H1 (cell line): ENCODE data around the gene RPGR. TPM values are rescaled to one million over a fixed set of nuclear protein-coding genes. Genes with fewer than 3 reads are reported as not detected.

Experiments
- CTCF ChIA-PET: fragments of 300-600 bp; sonication (Branson Sonifier 250); formaldehyde crosslinking; loops from one replicate; lab custom pipeline; 2021; ENCODE audit not compliant: partially characterized antibody; lab: Charles Lee
- POLR2A ChIA-PET: fragments of 300-600 bp; sonication (Branson Sonifier 250); formaldehyde crosslinking; loops from one replicate; lab custom pipeline; 2021; ENCODE audit warnings: inconsistent platforms; ENCODE audit not compliant: partially characterized antibody; lab: Charles Lee
- DNase-seq, 2 experiments: peaks; one replicate each; pipeline versions ENCODE4 v3.0.0 to v3.0.0-alpha.2; 2010 to 2022; ENCODE audit warnings: low spot score in 2 of 2, low read depth in 1 of 2, mixed read lengths in 1 of 2
- FAIRE-seq: peaks from 2 replicates; lab custom pipeline; 2011; peaks lifted over from hg19 to GRCh38; lab: Jason Lieb, UNC
- H2AFZ ChIP-seq: 2 replicates; pipeline ENCODE4 v1.8.1; 2012; ENCODE audit warnings: low read length, inconsistent platforms
- H2AK5ac ChIP-seq: 2 replicates; pipeline ENCODE4 v1.6.1; 2013; ENCODE audit warnings: low read depth, low read length
- H2BK120ac ChIP-seq: replicated peaks from 2 replicates; pipeline ENCODE3; 2013; ENCODE audit warnings: low read depth, low read length, inconsistent platforms
- H2BK12ac ChIP-seq: 2 replicates; pipeline ENCODE4 v1.6.1; 2013; ENCODE audit warnings: low read depth, low read length
- H2BK15ac ChIP-seq: 2 replicates; pipeline ENCODE4 v1.6.1; 2013; ENCODE audit warnings: low read length
- H2BK20ac ChIP-seq: 2 replicates; pipeline ENCODE4 v1.6.1; 2013; ENCODE audit warnings: low read length
- H2BK5ac ChIP-seq: 2 replicates; pipeline ENCODE4 v1.6.1; 2013; ENCODE audit warnings: low read depth, low read length
- H3K14ac ChIP-seq: 2 replicates; pipeline ENCODE4 v1.6.1; 2013; ENCODE audit warnings: inconsistent platforms; ENCODE audit not compliant: insufficient read length
- H3K18ac ChIP-seq: 2 replicates; pipeline ENCODE4 v1.6.1; 2013; ENCODE audit warnings: low read length; ENCODE audit errors: extremely low read depth
- H3K23ac ChIP-seq: 2 replicates; pipeline ENCODE4 v1.6.1; 2013; ENCODE audit warnings: inconsistent platforms; ENCODE audit not compliant: insufficient read length
- H3K23me2 ChIP-seq: 2 replicates; pipeline ENCODE4 v1.6.1; 2013; ENCODE audit warnings: low read depth, low read length
- H3K27ac ChIP-seq: 2 replicates; pipeline ENCODE4 v1.6.1; 2011; ENCODE audit warnings: low read depth, low read length, inconsistent platforms
- H3K27me3 ChIP-seq, 4 experiments: replicated peaks in 1 of 4; 1 replicate in 1 of 4; 2 replicates in 3 of 4; pipeline versions ENCODE4 v1.6.1 to v1.8.1; 2011 to 2013; ENCODE audit warnings: low read length in 3 of 4, mild to moderate bottlenecking in 3 of 4, inconsistent platforms in 2 of 4, mixed read lengths in 2 of 4, moderate library complexity in 1 of 4; ENCODE audit not compliant: control insufficient read depth in 3 of 4, insufficient read depth in 3 of 4; ENCODE audit errors: extremely low read depth in 1 of 4
- H3K36me3 ChIP-seq, 4 experiments: 2 replicates each; pipeline versions ENCODE4 v1.6.1 to v1.8.1; 2011 to 2013; ENCODE audit warnings: mild to moderate bottlenecking in 4 of 4, low read length in 3 of 4, moderate library complexity in 2 of 4, control low read depth in 1 of 4, inconsistent platforms in 1 of 4; ENCODE audit not compliant: insufficient read depth in 4 of 4, control insufficient read depth in 2 of 4
- H3K4ac ChIP-seq: replicated peaks from 2 replicates; pipeline ENCODE3; 2013; ENCODE audit warnings: low read length, low read depth, mixed read lengths, inconsistent platforms; ENCODE audit not compliant: insufficient read length
- H3K4me1 ChIP-seq, 4 experiments: replicated peaks in 1 of 4; 1 replicate in 1 of 4; 2 replicates in 3 of 4; pipeline versions ENCODE4 v1.6.1 to v1.8.1; 2011 to 2013; ENCODE audit warnings: low read length in 3 of 4, inconsistent platforms in 2 of 4, mixed read lengths in 1 of 4; ENCODE audit not compliant: insufficient read depth in 4 of 4, control insufficient read depth in 3 of 4
- H3K4me2 ChIP-seq, 2 experiments: 2 replicates each; pipeline versions ENCODE4 v1.6.1 to v1.8.1; 2011 to 2013; ENCODE audit warnings: low read depth in 2 of 2, low read length in 2 of 2, control low read depth in 1 of 2, inconsistent platforms in 1 of 2, mild to moderate bottlenecking in 1 of 2; ENCODE audit not compliant: insufficient read depth in 1 of 2
- H3K4me3 ChIP-seq, 4 experiments: fragments of 200-600, 300-600 bp in 1 of 4; sonication (generic), shearing (Covaris generic), sonication (Bioruptor Twin) in 1 of 4; 2 replicates each; pipeline versions ENCODE4 v1.5.1 to v1.8.1; 2011 to 2016; ENCODE audit warnings: low read length in 4 of 4, low read depth in 3 of 4, control low read depth in 2 of 4, inconsistent platforms in 2 of 4, mild to moderate bottlenecking in 2 of 4, mixed read lengths in 1 of 4, moderate library complexity in 1 of 4; ENCODE audit not compliant: insufficient read depth in 2 of 4; ENCODE audit errors: extremely low read depth in 1 of 4
- H3K56ac ChIP-seq: replicated peaks from 2 replicates; pipeline ENCODE3; 2013; ENCODE audit warnings: low read depth, mild to moderate bottlenecking, mixed read lengths, low read length, inconsistent platforms; ENCODE audit not compliant: insufficient read length
- H3K79me1 ChIP-seq: 2 replicates; pipeline ENCODE4 v1.6.1; 2013; ENCODE audit warnings: low read depth, low read length, control low read depth
- H3K79me2 ChIP-seq, 2 experiments: 2 replicates each; pipeline versions ENCODE4 v1.6.1 to v1.8.1; 2012 to 2013; ENCODE audit warnings: low read length in 2 of 2, mild to moderate bottlenecking in 2 of 2, inconsistent platforms in 1 of 2; ENCODE audit not compliant: insufficient read depth in 2 of 2, control insufficient read depth in 1 of 2
- H3K9ac ChIP-seq, 4 experiments: replicated peaks in 1 of 4; 1 replicate in 1 of 4; 2 replicates in 3 of 4; pipeline versions ENCODE4 v1.6.1 to v1.8.1; 2011 to 2013; ENCODE audit warnings: low read depth in 3 of 4, low read length in 3 of 4, control low read depth in 2 of 4, mild to moderate bottlenecking in 2 of 4, moderate library complexity in 2 of 4, inconsistent platforms in 1 of 4; ENCODE audit errors: extremely low read depth in 1 of 4
- H3K9me3 ChIP-seq, 2 experiments: 2 replicates each; pipeline versions ENCODE4 v1.6.1 to v1.8.1; 2012 to 2013; ENCODE audit warnings: mild to moderate bottlenecking in 2 of 2, moderate library complexity in 2 of 2, control low read depth in 1 of 2, inconsistent platforms in 1 of 2, low read depth in 1 of 2, low read length in 1 of 2, mixed read lengths in 1 of 2; ENCODE audit not compliant: insufficient read depth in 2 of 2
- H4K20me1 ChIP-seq, 2 experiments: replicated peaks in 1 of 2; 2 replicates each; pipeline versions ENCODE3 to v1.8.1; 2011 to 2013; ENCODE audit warnings: inconsistent platforms in 2 of 2, low read length in 2 of 2, mild to moderate bottlenecking in 1 of 2; ENCODE audit not compliant: insufficient read depth in 2 of 2, control insufficient read depth in 1 of 2
- H4K5ac ChIP-seq: 2 replicates; pipeline ENCODE4 v1.6.1; 2013; ENCODE audit warnings: low read length, low read depth, mixed read lengths, inconsistent platforms; ENCODE audit not compliant: insufficient read length
- H4K8ac ChIP-seq: 2 replicates; pipeline ENCODE4 v1.8.0; 2013; ENCODE audit warnings: mild to moderate bottlenecking, moderate library complexity, low read length, inconsistent platforms; ENCODE audit not compliant: insufficient read depth; ENCODE audit errors: extremely low read depth
- H4K91ac ChIP-seq: replicated peaks from 2 replicates; pipeline ENCODE3; 2013; ENCODE audit warnings: low read length, mixed read lengths, inconsistent platforms; ENCODE audit not compliant: insufficient read length
- CTBP2 ChIP-seq: IDR thresholded peaks from 2 replicates; pipeline ENCODE4 v1.7.0; 2011; ENCODE audit warnings: borderline replicate concordance, mild to moderate bottlenecking, moderate library complexity, mixed read lengths, low read length; ENCODE audit not compliant: insufficient read depth, insufficient read length
- KDM1A ChIP-seq: fragments of 200-600, 300-600 bp; sonication (generic); IDR thresholded peaks from 2 replicates; pipeline ENCODE4 v1.7.1; 2016; ENCODE audit warnings: mild to moderate bottlenecking, low read length, borderline replicate concordance
- SIN3A ChIP-seq, 2 experiments: IDR thresholded peaks in 1 of 2; conservative IDR thresholded peaks in 1 of 2; 2 replicates each; pipeline ENCODE4 v1.6.1; 2011 to 2012; ENCODE audit warnings: low read length in 2 of 2, improper control_type of control experiment in 1 of 2, low read depth in 1 of 2, mild to moderate bottlenecking in 1 of 2
- SRF ChIP-seq: IDR thresholded peaks from 2 replicates; pipeline ENCODE4 v1.6.1; 2011; ENCODE audit warnings: mild to moderate bottlenecking, low read depth, low read length, moderate library complexity
- WGBS, 2 experiments: shearing (Covaris generic) in 1 of 2; methylation state at CpG; one replicate each; pipeline versions ENCODE4 v1.1.6 to v1.1.7; 2013 to 2015; ENCODE audit warnings: low lambda C conversion rate in 2 of 2, mixed read lengths in 2 of 2, inconsistent platforms in 1 of 2, low coverage in 1 of 2, missing lambda C conversion rate in 1 of 2; ENCODE audit not compliant: insufficient replicate concordance in 2 of 2, insufficient coverage in 1 of 2, insufficient read length in 1 of 2; ENCODE audit errors: extremely low coverage in 1 of 2, missing lambda C conversion rate in 1 of 2; 5-methylcytosine and 5-hydroxymethylcytosine counted together
- polyA plus RNA-seq, 7 experiments: library from polyadenylated mRNA; depleted of rRNA in 3 of 7; stranded (reverse) in 5 of 7; unstranded in 2 of 7; fragments of >200 nt in 5 of 7; fragments of 200-250 nt in 2 of 7; gene quantifications; 1 replicate in 5 of 7; 2 replicates in 1 of 7; 4 replicates in 1 of 7; pipeline versions ENCODE4 v1.2.1 to v1.2.3, GENCODE V29; 2011 to 2013; ENCODE audit warnings: missing spikeins in 2 of 7, mixed read lengths in 2 of 7
- total RNA-seq: library from RNA; stranded (reverse); fragmentation: NEBNext Ultra II Directional; extraction: Animal tissue kit (Norgen Biotek cat#: 25700); gene quantifications from 2 replicates; pipeline ENCODE4 v1.2.1, GENCODE V29; 2021

RPGR gene
- total and polyA plus RNA-seq, 2 of the 8 experiments (the other 6 are each of a cell fraction or from before 2014, with no cell fraction given), result 1.6 to 10.0 TPM

GRCh38 chrX:38347136-38347535, 19.8 kb upstream of the RPGR start:
- FAIRE-seq (no peak), DNase-seq (no peak)
- no peaks in the 10 kb centered on the region for H3K4me1 ChIP-seq
- no peak overlapping the region for H2BK120ac ChIP-seq
- no peak overlapping the region for H2BK5ac ChIP-seq
- H3K23me2 ChIP-seq, result no peaks in the 10 kb centered on the region
- H2AFZ ChIP-seq, result no peak overlapping the region; the same call in 1 of the 2 replicates
- no peak overlapping the region for H4K5ac ChIP-seq
- H2BK15ac ChIP-seq, result no peak overlapping the region
- CTCF ChIA-PET, result interaction anchor here (1.0 kb wide), 1 partner anchor 22 kb away, joined by 3 read pairs; no protein-coding TSS in a partner anchor
- H3K36me3 ChIP-seq, result no peaks in the 10 kb centered on the region
- no peak overlapping the region for H2AK5ac ChIP-seq
- H4K8ac ChIP-seq, result no peak overlapping the region
- H3K56ac ChIP-seq, result no peak overlapping the region
- H3K9me3 ChIP-seq, result no peaks in the 10 kb centered on the region
- TF ChIP-seq SRF (peak; percentile 58; the same call in 1 of the 2 replicates), SIN3A (conservative IDR thresholded peaks at IDR 0.05 in 1 of 2, IDR thresholded peaks at IDR 0.05 in 1 of 2; ENCODE audit: low read depth in 1 of 2, low read length in 2 of 2) (no peak), KDM1A (no peak), CTBP2 (no peak)
- no peaks in the 10 kb centered on the region for H3K79me2 ChIP-seq
- H3K18ac ChIP-seq, result no peak overlapping the region
- H3K79me1 ChIP-seq, result no peaks in the 10 kb centered on the region
- H3K4me2 ChIP-seq, result no peak overlapping the region
- POLR2A ChIA-PET, result interaction anchor here (0.5 kb wide), 1 partner anchor 11 kb away, joined by 4 read pairs; no protein-coding TSS in a partner anchor
- H3K27me3 ChIP-seq, result no peaks in the 10 kb centered on the region
- H3K4ac ChIP-seq, result no peak overlapping the region
- WGBS, 2 experiments, result 95% methylated on average over 2 of the region's 2 CpGs; no CpG with 5 or more reads in 1 of the 2 experiments
- no peaks in the 10 kb centered on the region for H4K20me1 ChIP-seq
- no peak overlapping the region for H3K4me3 ChIP-seq
- H3K9ac ChIP-seq, result no peak overlapping the region
- no peak overlapping the region for H2BK12ac ChIP-seq
- H3K27ac ChIP-seq, result no peak overlapping the region
- H4K91ac ChIP-seq, result no peak overlapping the region
- H3K23ac ChIP-seq, result no peak overlapping the region
- H2BK20ac ChIP-seq, result no peak overlapping the region
- no peak overlapping the region for H3K14ac ChIP-seq
